Activated CD4-positive, alpha-beta T cell treated with anti-CD3 and anti-CD28 coated beads, Interleukin-2, amount 10 ng/mL, durations not matched to agents 7 days and 5 days (primary cell): ENCODE measurements around the gene STUB1. TPM values are rescaled to one million over a fixed set of nuclear protein-coding genes. Genes with fewer than 3 reads are reported as not detected.

Source experiments
- total RNA-seq, 2 experiments: library from RNA; stranded (reverse); gene quantifications; one replicate each; pipeline ENCODE4 v1.2.3, GENCODE V29; 2021

STUB1 gene
- total RNA-seq, 2 experiments from 2014 or later: 68.7 to 69.7 TPM

Other genes starting within 250 kb of the STUB1 start
- 10 to 100 TPM; 59.1 to 72.1 TPM for gene CAPN15, start 152.7 kb upstream of the STUB1 start, total RNA-seq
- not detected for gene PRR35, start 120.0 kb upstream of the STUB1 start, total RNA-seq
- gene NHLRC4, start 113.4 kb upstream of the STUB1 start, total RNA-seq: 1 to 10 TPM; 1.9 to 2.7 TPM
- 10 to 100 TPM; 44.5 to 46.1 TPM for gene PIGQ, start 110.4 kb upstream of the STUB1 start, total RNA-seq
- 10 to 100 TPM; 13.3 to 17.6 TPM for gene RAB40C, start 90.3 kb upstream of the STUB1 start, total RNA-seq
- 1 to 10 TPM; 1.8 to 2.7 TPM for gene WFIKKN1, start 49.4 kb upstream of the STUB1 start, total RNA-seq
- 10 to 100 TPM; 63.7 to 78.0 TPM for gene METTL26, start 44.1 kb upstream of the STUB1 start, total RNA-seq
- 10 to 100 TPM; 17.3 to 20.2 TPM for gene MCRIP2, start 38.6 kb upstream of the STUB1 start, total RNA-seq
- 10 to 100 TPM; 54.9 to 81.6 TPM for gene WDR90, start 31.0 kb upstream of the STUB1 start, total RNA-seq
- gene RHOT2, start 12.3 kb upstream of the STUB1 start, total RNA-seq: 100 to 1,000 TPM; 128 to 150 TPM
- gene RHBDL1, start 4.7 kb upstream of the STUB1 start, total RNA-seq: 1 to 10 TPM; 1.5 to 1.7 TPM
- 10 to 100 TPM; 33.8 to 34.3 TPM for gene JMJD8, start 3.9 kb downstream of the STUB1 start, total RNA-seq
- 10 to 100 TPM; 19.3 to 20.0 TPM for gene WDR24, start 10.0 kb downstream of the STUB1 start, total RNA-seq
- gene FBXL16, start 25.4 kb downstream of the STUB1 start, total RNA-seq: 10 to 100 TPM; 12.7 to 14.3 TPM
- 1 to 10 TPM; 2.5 to 3.0 TPM for gene METRN, start 34.7 kb downstream of the STUB1 start, total RNA-seq
- gene ANTKMT, start 40.7 kb downstream of the STUB1 start, total RNA-seq: 1 to 10 TPM; 5.5 to 8.7 TPM
- gene CCDC78, start 46.0 kb downstream of the STUB1 start, total RNA-seq: 1 to 10 TPM; 1.6 to 2.3 TPM
- 1 to 10 TPM; 5.0 to 5.7 TPM for gene HAGHL, start 46.7 kb downstream of the STUB1 start, total RNA-seq
- gene CIAO3, start 60.6 kb downstream of the STUB1 start, total RNA-seq: 10 to 100 TPM; 39.5 to 39.9 TPM
- not detected for gene MSLN, start 80.3 kb downstream of the STUB1 start, total RNA-seq
- 10 to 100 TPM; 25.4 to 26.1 TPM for gene RPUSD1, start 108.0 kb downstream of the STUB1 start, total RNA-seq
- 100 to 1,000 TPM in 1 of 2 experiments, 10 to 100 TPM in 1; 85.9 to 111 TPM for gene CHTF18, start 108.2 kb downstream of the STUB1 start, total RNA-seq
- not detected for gene GNG13, start 120.3 kb downstream of the STUB1 start, total RNA-seq